ENCODE data around the gene KEL. TPM values are rescaled to one million over a fixed set of nuclear protein-coding genes. Genes with fewer than 3 reads are reported as not detected.

The KEL gene
- total RNA-seq, 1 donor from 2014 or later = 0.76 TPM

DNA sequence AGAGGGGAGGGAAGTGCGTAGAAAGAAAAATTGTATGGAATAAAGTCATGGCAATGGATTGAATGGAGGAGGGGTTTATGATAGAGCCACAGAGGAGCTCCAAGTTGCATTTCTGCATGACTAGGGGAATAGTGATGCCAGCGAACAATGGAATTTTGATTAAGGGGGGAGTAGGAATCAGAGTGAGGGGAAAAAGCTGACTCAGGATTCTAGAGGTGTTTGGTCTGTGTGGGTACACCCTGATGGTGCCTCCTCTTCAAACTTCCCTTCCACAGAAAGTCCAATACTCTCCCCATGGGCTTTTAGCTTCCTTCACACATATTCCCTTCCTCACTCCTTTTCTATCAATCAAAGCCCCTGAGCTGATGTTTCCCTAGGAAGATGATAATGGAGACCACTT is 1.8 kb upstream of the KEL start:
- intact Hi-C loops (cut with micrococcal nuclease) = no loop called here

DNA sequence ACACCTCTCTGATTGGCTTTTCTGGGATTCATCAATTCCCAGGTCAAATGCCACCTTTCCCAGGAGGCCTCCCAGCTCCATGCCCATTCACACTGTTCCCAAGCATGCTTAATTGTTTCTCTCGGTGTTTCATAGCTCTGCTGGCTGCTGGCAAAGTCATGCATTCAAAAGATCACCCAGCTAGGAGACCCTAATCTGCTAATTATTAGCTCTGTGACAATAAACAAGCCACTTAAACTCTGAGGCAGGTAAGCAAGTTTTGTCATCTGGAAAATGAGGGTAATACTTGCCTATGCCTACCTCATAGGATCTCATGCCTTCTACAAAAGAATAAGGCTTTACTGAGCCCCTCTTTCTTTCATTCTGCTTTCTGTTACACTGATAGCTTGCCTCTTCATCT is 828 bp upstream of the KEL start:
- intact Hi-C loops (cut with micrococcal nuclease) = no loop called here

DNA sequence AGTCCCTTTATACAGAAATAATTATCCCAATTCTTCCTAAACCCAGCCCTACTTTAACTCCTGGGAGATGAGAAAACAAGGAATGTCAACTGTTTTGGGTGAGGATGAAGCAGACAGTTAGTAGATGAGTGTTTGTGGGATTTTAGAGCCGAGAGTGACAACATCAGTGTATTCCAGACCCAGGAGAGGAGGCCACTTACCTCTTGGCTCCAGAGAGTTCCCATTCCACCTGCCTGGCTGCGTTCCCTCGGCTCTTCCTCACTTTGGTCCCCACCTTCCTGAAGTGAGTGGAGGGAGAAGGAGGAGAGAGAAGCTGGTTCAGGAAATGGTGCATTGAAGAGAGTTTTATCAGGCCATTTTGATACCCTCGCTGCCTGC is 579 bp downstream of the KEL start:
- intact Hi-C loops (cut with micrococcal nuclease) = loop anchor here (1.0 kb wide), 1 partner anchor 107 kb away; no protein-coding TSS in a partner anchor

DNA sequence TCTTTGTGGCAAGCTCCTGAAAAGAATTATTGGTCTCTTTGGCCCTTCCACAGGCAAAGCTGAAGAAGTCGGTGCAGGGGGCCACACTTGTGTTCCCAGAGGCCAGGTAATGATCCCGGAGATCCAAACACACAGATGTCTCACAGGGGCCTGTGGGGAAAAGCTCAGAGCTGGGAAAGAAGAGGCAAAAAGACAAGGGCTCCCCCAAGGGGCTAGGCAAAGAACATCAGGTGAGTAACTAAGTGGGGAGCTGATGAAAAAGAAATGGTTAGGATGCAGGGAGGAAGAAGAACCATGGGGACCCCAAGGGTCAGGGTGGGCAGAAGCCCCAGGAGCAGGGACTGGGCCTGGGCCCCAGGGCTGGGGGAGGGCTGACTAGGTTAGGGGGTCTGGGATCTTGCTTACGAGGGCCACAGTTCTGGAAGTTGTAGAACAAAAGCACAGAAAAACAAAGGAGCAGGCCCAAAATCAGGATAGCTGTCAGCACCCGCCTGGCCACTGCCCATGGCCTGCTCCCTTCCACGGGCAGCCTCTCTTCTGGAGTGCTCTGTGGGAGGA is 1.1 kb downstream of the KEL start:
- intact Hi-C loops (cut with micrococcal nuclease) = loop anchor here (1.0 kb wide), 1 partner anchor 107 kb away; no protein-coding TSS in a partner anchor

DNA sequence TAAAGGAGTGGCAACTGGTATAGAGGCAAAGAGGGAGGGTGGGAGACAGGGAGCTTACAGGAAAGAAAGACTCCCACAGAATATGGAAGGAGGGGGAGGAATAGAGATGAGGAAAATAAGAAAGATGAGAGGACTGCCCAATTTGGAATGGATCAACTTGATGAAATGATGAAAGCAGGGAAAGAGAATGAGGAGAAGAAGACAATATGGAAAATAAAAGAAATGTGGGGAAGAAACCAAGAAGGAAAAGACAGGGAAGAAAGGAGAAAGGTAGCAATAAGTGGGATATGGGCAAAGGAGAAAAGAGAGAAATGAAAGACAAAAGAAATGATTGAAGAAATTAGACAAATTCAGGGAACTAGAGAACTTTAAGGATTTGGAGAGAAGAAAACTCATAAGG is 3.0 kb downstream of the KEL start:
- intact Hi-C loops (cut with micrococcal nuclease) = no loop called here

DNA sequence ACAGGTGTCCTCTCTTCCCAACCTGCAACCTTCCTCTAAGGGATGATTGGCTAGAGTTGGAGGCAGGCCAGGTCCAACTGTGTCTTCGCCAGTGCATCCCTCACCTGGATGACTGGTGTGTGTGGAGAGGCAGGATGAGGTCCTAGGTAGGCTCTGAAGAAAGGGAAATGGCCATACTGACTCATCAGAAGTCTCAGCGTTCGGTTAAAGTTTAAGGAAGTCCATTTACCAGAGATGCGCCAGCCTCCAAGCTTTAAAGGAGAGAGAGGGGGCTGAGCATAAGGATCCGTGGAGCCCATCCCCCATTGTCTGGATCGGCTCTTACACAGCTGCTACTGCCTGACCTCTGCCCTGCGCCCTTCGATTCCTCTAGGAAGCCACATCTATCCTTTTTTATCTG is 4.4 kb downstream of the KEL start:
- intact Hi-C loops (cut with micrococcal nuclease) = no loop called here

DNA sequence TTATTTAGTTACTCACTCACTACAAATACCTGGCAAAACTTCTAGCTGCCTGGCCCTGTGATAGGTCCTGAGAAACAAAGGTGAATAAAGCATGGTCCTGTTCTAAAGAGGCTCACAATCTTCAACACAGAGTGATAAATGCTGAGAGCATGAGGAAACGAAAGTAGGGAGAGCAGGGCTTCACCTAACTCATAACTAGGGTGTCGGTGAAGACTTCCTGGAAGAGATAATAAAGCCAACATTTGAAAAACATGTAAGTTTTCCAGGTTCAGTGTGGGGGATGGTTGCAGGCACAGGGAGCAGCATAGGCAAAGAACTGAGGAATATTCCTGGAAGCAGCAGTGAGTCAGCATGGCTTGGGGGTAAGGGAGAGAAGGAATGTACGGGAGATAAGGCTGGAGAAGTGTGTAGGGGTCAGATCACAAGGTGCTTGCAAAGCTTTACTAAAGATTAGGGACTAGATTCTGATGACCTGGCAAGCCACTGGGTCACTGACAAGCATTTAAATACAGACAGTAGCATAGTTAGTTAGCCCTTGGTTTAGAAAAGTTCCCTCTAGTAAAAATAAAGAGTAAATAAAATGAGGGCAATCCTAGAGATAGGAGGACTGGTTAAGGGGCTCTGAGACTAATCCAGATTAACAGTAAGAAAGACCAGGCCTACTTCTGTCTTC is 5.1 kb downstream of the KEL start:
- intact Hi-C loops (cut with micrococcal nuclease) = no loop called here

DNA sequence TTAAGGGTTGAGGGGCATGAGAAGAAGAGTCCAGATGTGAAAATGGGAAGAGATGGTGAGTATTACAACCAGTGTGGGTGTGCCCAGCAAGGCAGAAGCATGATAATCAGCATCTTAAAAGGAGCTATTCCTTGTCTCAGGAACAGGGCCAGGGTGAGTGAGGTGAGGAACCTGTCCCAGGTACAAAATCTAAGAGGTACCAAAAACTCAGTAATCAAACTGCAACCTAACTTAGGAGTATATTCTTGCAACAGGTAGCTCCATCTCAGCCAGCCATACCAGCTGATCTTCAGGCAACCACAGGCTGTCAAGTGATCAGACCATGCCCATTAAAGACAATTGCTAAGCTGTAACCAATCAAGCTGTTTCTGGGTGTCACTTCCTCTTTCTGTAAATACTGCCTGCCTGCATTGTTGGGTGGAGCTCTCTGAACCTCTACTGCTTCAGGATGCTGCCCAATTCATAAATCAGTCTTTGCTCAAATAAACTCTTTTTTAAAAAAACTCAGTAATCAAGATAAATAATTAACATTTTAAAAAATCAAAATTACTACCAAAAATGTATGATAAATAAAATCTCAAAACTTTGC is 7.4 kb downstream of the KEL start:
- intact Hi-C loops (cut with micrococcal nuclease) = no loop called here

DNA sequence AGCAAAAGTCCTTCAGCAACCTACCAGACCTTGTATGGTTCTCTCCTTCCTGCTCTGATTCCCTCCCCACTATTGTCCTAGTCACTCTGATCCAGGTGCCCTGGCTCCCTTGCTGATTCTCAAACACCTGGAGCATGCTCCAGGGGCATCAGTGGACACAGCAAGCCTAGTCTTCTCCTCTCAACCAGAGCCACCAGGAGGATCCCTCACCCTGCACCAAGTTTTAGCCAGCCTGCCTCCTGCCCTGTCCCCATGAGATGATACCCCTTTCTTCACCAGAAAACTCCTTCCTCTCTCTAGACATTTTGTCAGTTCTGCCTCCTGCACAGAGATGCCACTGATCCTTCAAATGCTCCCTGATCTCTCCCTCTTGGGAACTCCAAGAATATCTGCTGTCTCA is 11.9 kb downstream of the KEL start:
- intact Hi-C loops (cut with micrococcal nuclease) = no loop called here

DNA sequence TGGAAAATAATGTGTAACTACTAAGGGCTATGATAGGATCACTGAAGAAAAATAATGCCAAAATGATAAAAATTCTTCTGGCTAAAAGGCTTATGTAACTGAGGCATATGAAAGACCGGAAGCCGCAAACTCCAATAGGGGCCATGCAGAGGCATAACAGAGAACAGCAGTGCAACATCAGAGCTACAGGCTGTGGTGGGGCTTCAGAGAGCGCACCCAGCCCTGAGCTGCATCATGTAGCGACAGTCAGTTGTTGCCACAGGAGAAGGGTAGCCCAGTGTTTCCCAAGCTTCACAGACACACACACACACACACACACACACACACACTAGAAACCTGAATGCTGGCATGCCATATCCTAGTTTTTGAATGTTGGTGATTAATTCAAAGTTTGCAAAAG is 13.6 kb downstream of the KEL start:
- intact Hi-C loops (cut with micrococcal nuclease) = no loop called here

DNA sequence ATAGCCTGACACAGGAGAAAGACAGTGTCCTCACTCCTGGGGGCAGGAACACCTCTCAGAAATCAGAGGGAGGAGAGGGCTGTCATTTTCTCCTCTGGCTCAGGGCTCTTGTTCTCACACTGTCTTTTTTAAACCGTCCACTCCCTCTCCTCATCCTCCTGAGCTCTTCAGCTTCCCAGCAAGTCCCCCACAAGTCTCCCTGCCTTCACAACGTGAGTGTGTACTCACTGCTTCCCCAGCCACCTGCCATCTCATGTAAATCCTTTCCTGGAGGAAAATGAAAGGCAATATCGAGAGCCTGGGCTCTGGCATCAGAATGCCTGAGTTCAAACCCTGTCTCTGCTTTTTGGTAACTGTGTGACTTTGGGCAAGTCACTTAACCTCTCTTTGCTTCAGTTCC is 17.2 kb downstream of the KEL start:
- intact Hi-C loops (cut with micrococcal nuclease) = no loop called here

DNA sequence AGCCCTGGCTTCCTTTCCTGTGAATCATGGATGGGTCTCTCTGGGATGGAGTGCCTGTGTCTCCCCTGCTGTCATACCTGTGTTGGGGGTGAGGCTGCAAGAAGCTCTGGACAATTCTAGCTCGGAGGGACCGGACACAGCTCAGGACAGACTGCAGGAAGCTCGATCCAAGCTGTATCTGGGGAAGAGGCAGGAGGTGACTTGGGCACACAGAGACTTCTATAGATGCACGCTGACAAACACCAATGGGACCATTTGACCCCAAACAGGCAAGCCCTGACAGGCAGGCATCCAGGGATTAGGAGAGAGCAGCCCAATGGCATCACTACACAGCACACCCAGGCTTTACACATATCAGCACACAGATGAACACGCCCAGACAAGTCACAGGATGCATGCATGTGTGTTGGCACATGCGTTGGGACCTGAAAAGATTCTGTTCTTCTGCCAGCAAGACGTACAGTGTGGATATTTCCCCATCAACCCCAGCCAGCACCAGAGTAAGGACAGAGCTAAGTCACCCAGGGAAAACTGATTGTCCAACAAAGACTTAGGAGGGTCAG is 18.4 kb downstream of the KEL start:
- intact Hi-C loops (cut with micrococcal nuclease) = no loop called here

DNA sequence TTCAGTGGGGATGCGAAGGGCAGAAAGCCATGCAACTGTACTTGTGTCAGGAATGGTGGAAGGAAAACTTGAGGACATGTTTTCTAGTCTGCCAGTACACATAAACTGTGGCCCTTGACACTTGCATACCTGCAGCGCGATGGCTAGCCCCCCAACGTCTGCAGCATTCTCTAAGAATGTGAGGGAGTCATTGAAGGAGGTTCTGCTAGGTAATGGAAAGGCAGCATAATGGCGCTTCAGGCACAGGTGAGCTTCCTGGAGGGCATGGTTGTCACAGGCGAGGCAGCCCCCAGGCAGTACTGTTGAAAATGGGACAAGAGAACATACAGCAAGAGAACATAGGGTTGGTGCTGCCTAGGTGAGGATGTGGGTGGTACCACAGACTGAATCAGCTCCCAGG is 19.4 kb downstream of the KEL start:
- intact Hi-C loops (cut with micrococcal nuclease) = no loop called here

DNA sequence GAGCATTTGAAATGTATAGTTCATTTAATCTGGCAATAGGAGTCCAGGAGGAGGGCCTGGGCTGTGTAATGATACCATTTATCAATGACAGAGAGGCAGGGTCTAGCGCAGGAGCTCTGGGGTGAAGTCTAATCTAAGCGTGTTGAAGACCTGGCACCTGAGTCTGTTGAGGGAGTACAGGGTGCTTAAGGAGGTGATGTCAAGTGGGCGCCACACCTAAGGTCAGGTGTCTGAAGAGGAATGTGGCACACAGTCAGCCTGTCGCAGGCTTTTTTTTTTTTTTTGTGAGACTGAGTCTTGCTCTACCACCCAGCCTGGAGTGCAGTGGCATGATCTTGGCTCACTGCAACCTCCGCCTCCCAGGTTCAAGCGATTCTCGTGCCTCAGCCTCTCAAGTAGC is 20.6 kb downstream of the KEL start:
- intact Hi-C loops (cut with micrococcal nuclease) = no loop called here

DNA sequence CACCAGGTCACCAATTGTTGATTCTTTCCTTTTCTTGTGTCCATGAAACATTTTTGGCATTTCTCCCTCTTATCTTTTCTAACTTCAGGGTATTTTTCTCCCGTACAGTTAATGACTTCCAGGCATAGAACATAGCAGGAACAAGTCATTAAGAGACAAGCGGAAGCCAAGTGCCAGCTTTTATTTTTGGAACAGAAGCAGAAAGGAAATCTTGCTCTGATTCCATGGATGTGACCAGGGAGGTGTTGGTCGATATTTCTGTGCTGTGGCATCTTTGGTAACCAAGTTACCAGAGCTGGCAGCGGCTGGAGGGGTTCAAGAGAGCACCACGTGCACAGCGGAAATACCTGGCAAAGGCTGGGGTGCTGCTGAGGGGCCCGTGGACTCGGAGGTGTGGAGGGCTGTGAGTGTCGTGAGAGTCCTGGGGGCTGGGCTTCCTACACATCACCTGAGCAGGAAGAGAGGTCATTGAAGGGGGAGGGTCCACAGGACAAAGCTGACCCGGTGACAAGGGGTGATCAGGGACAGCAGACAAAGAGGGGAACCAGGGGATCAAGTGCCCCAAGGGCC is 21.1 kb downstream of the KEL start:
- intact Hi-C loops (cut with micrococcal nuclease) = no loop called here

DNA sequence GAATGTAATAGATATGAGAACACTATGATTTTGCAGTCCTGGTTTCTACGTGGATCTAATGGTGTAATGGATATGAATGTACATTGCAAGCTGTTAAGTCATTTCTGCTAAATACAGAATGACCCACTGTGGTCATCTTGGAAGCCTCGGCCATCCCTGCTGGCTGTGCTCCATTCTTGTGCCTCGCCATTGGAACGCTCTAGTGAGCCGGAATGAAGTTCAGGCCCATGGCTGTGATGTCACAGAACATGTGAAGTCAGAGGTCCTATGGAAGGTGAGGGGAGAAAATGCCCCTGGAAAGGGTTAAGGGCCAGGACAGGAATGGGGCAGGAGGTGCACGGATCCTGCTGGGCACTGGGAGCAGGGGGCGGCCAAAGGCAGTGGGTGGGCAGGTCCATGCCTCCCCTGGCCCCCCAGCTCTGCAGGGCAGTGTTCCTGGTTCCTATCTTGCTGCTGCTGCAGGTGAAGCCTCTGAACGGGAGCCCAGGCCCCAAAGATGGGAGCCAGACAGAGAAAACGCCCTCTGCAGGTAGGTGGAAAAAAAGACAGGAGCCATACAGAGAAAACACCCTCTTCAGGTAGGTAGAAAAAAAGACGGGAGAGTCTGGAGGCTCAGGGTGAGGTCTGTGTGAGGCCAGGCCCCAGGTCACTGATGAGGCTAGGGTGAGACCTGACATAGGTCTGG is 22.8 kb downstream of the KEL start, which contains the start of gene LLCFC1:
TSS of gene LLCFC1 (plus strand) at position 259 of the 685 bp plus-strand sequence. CDS start at position 397, 138 bp downstream.
- intact Hi-C loops (cut with micrococcal nuclease) = no loop called here

DNA sequence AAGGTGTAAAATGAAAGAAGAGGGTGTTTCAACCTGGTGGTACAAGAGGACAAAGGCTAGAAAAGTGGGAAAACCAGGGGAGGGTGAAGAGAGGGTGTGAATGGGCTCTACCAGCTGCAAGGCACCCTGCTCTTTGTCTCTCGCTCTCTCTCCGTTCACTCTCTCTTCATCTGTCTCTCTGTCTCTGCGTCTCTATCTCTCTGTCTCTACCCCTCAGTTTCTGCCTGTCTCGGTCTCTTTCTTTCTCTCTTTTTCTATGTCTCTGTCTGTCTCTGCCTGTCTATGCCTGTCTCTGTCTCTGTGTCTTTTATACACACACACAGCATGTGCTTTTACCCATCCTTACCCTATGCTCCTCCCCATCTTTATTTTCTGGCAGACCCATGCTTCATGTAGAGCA is 23.6 kb downstream of the KEL start:
- intact Hi-C loops (cut with micrococcal nuclease) = no loop called here

DNA sequence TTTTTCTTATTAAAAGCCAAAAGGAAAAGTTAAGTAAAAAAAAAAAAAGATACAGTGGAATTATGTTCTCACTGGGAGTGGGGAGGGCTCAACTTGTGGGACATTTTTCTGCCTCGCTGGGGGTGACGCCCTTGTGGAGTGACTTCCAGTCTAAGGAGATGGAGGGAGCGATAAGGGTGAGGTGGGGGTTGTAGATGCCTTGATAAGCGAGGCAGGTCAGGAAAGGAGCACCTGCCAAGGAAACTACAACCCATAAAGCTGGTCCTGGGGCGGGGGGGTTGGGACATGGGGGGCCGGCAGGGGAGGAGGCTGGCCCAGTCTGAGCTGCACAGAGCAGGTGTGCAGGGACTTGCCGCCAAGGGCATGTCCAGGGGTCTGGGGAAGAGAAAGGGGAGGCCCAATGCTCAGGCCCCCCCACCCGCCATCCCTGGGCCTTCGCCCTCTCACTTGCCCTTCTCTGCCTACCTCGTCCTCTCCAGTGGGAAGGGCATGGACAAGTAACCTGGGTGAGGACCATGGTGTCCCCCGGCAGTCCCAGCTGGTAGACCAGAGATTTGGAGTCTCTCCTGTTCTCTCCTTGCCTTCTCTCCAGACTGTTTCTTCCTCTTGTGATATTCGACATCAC is 26.1 kb downstream of the KEL start:
- intact Hi-C loops (cut with micrococcal nuclease) = no loop called here

DNA sequence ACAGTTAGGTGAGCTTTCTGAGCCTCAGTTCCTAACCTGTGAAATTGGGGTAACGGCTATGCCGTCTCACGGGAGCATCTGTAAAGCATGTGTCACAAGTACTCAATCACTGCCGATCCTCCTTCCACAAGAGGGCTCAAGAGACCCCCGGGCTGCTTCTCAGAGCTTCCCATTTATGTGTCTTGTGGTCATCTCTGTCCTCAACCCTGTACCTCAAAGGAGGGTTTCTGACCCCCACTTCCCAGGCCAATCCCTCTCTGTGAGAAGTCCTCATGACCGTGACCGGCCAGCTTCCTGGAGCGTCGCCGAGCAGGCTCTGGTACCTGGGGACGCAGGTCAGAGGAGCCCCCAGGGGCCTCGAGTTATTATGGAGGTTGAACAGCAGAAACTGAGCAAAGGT is 28.1 kb downstream of the KEL start:
- intact Hi-C loops (cut with micrococcal nuclease) = no loop called here

DNA sequence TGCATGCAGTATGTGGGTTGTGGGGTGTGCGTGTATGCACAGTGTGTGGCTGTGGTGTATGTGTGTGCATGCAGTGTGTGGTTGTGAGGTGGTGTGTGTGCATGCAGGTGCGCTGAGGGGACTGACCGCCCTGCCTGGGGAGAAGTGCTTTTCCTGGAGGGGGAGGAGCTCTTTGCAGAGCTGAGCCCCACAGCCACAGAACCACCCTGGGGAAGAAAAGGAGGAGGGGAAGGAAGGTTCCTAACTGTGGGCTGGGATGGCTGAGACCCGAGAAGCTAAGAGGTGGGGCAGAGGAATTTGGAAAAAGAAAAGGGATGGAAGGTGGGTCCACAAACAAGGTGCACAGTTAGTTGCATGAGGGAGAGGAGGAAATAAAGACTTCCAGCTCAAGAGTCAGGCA is 28.5 kb downstream of the KEL start, which contains the start of gene TRPV5:
TSS of gene TRPV5 (minus strand) at position 123 of the 400 bp plus-strand sequence. CDS start 287 bp downstream, outside the sequence.
- intact Hi-C loops (cut with micrococcal nuclease) = no loop called here

DNA sequence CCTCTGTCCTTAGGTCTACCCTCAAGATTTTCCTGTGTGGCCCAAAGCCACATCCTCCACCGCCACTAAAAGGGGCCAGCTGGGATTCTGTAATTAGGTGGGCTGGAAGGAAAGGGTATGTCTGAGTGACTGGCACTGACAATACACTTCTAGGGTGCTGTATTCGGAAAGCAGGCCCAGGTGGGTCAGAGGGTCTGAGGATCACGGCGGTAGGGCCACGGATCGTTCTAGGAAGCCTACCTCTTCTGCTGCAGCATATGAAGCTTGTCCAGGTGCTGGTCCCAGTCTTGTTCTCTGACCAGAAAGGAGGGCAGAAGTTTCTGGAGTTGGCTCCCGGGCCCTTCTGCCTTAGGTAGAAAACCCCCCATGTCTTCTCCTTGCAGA is 29.1 kb downstream of the KEL start:
- intact Hi-C loops (cut with micrococcal nuclease) = no loop called here
